ENCODE data around the gene MCIDAS. TPM values are rescaled to one million over a fixed set of nuclear protein-coding genes. Genes with fewer than 3 reads are reported as not detected.

The MCIDAS gene
- total RNA-seq, 1 donor from 2014 or later = not detected

Other genes starting within 250 kb of the MCIDAS start
- gene ESM1, start 241.7 kb downstream of the MCIDAS start, total RNA-seq = 141 and 157 TPM in 2 replicates
- gene GZMK, start 203.1 kb downstream of the MCIDAS start, total RNA-seq = not detected in 2 replicates
- 0.22 TPM in 1 of 2 replicates, not detected in the other for gene GZMA, start 124.7 kb downstream of the MCIDAS start, total RNA-seq
- 2.0 and 22.2 TPM in 2 replicates for gene GPX8, start 67.1 kb downstream of the MCIDAS start, total RNA-seq
- under 0.01 TPM in 2 replicates for gene CDC20B, start 54.1 kb downstream of the MCIDAS start, total RNA-seq
- not detected in 2 replicates for gene CCNO, start 6.3 kb upstream of the MCIDAS start, total RNA-seq
- 15.5 and 16.5 TPM in 2 replicates for gene DHX29, start 80.4 kb upstream of the MCIDAS start, total RNA-seq
- gene MTREX, start 80.7 kb upstream of the MCIDAS start, total RNA-seq = 39.2 and 46.2 TPM in 2 replicates

Measured in lung microvascular endothelial cell (primary cell).